Measurements from ENCODE around the gene CCDC40. TPM values are rescaled to one million over a fixed set of nuclear protein-coding genes. Genes with fewer than 3 reads are reported as not detected.
A peak's percentile ranks its signal among the peaks of the same experiment; 100 is the strongest.

The CCDC40 gene
- polyA plus RNA-seq, 1 donor = 5.7 TPM

DNA sequence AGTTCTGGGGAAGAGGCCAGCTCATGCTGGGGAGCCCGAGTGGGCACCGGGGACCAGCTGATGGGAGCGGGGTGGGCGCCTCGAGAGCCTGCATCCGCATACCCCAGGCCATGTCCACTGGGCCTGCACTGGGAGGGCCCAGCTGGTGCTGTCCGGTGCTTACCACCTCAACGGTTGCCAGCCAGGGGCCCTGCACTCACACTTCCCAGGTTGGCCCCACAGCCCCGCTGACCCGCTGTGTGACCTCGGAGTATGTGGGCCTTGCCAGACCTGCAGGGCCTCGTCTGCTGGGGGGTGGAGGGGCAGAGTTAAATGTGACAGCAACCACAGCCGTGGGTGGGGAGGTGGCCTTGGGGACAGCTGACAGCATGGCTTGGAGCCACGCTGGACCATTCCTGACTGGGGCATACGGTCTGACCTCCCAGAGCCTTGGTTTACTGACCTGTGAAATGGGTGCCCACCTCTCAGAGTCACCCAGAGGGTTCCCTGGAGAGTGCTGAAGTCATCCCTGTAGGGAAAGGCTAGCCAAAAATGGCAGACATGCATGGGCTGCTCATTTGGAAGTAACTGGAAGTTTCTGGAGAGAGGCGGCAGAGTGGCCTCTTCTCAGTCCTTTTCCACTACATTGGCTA, 59.5 kb downstream of the CCDC40 start:
- Histone ChIP-seq H3K4me1 (ENCODE audit: control insufficient read depth, insufficient read depth, low read length) (no peaks in the 10 kb centered on the region), H3K36me3 (ENCODE audit: control insufficient read depth, insufficient read depth, low read length) (no peaks in the 10 kb centered on the region), H3K9me3 (ENCODE audit: control insufficient read depth, low read depth, low read length) (no peaks in the 10 kb centered on the region), H3K4me3 (ENCODE audit: low read length) (no peak overlapping the region), H3K27me3 (ENCODE audit: control insufficient read depth, insufficient read depth, low read length) (no peaks in the 10 kb centered on the region), H3K27ac (ENCODE audit: low read length) (no peak overlapping the region)
- DNase-seq = no peak
- no CpG with 5 or more reads among the region's 16 CpGs for WGBS (ENCODE audit: insufficient coverage, low lambda C conversion rate)

DNA sequence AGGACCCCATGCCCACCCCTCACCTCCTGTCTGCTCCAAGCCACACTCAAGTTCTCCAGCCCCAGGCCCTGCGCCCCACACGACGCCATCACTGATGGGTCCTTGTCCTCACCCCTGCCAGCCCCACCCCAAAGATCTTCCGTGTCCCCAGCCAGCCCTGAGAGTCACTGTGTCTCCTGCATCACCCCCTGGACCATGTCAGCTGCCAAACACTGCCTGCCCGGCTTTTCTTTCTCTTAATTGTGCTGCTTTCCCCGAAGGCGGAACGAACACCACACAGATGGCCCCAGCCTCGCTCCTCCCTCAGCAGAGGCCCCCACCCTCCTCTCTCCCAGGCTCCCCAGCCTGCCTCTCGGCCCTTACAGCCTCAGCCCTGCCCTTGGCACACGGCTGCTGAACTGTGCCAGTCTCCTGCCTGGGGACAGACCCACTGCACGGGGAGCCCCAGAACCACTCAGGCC, 60.1 kb downstream of the CCDC40 start:
- no CpG with 5 or more reads among the region's 12 CpGs for WGBS (ENCODE audit: insufficient coverage, low lambda C conversion rate)
- Histone ChIP-seq H3K36me3 (ENCODE audit: control insufficient read depth, insufficient read depth, low read length) (no peaks in the 10 kb centered on the region), H3K4me3 (ENCODE audit: low read length) (no peak overlapping the region), H3K27ac (ENCODE audit: low read length) (no peak overlapping the region), H3K9me3 (ENCODE audit: control insufficient read depth, low read depth, low read length) (no peaks in the 10 kb centered on the region), H3K27me3 (ENCODE audit: control insufficient read depth, insufficient read depth, low read length) (no peaks in the 10 kb centered on the region), H3K4me1 (ENCODE audit: control insufficient read depth, insufficient read depth, low read length) (no peaks in the 10 kb centered on the region)
- no peak for DNase-seq

DNA sequence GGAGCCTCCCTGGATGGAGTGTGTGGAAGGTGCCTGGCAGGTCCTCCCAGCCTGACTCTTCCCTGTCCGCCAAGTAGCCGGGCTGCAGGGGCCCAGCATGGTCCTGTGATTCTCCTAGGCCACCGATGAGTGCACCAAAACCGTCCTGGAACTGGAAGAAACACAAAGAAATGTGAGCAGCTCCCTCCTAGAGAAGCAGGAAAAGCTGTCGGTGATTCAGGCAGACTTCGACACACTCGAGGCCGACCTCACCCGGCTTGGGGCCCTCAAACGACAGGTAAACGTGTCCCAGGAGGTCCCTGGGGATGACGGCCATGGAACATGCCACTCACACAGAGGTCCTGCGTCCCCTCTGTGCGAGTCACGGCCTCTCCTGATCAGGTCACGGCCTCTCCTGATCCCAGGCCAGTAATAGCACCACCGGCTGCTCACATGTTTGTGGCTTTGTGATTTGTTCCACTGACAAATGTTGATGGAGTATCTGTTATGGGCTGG, 60.7 kb downstream of the CCDC40 start:
- no CpG with 5 or more reads among the region's 17 CpGs for WGBS (ENCODE audit: insufficient coverage, low lambda C conversion rate)
- no peaks in the 10 kb centered on the region for H3K36me3 ChIP-seq (ENCODE audit: control insufficient read depth, insufficient read depth, low read length)
- no peak for DNase-seq

DNA sequence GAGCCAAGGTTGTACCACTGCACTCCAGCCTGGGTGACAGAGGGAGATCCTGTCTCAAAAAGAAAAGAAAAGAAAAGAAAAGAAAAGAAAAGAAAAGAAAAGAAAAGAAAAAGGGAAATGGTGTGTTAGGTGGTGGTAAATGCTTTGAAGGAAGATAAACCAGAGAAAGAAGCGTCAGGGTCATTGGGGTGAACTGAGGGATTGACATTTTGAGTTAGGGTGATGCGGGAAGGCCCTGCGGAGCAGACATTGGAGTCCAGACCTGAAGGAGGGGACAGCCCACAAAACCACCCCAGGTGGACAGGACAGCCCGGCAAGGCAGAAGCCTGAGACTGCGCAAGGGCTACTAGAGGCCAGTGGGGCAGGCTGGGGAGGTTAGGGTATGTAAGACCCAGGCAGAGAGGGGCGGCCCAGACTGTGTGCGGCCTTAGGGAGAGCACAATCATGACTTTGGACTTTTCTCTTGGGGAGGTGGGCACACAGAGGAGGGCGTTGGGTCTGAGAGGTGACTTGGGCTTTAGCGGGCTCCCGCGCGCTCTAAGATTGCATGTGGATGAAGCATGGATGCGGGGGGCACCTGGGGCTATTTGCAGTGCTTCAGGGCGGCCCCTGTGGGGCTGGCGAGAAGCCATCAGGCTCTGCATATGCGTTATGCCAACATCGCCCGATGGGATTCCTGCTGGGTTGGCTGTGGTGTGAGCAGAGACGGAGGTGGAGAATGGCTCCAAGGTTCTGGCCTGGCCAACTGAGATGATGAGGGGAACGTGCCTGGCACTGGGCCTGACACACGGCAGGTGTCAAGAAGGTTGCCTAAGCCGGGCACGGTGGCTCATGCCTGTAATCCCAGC, 61.6 kb downstream of the CCDC40 start:
- no peak overlapping the region for H3K4me3 ChIP-seq (ENCODE audit: low read length)
- no peak for DNase-seq
- H3K27ac ChIP-seq (ENCODE audit: low read length) = no peak overlapping the region
- WGBS (ENCODE audit: insufficient coverage, low lambda C conversion rate) = no CpG with 5 or more reads among the region's 23 CpGs
- H3K36me3 ChIP-seq (ENCODE audit: control insufficient read depth, insufficient read depth, low read length) = no peaks in the 10 kb centered on the region
- H3K4me1 ChIP-seq (ENCODE audit: control insufficient read depth, insufficient read depth, low read length) = no peaks in the 10 kb centered on the region
- H3K27me3 ChIP-seq (ENCODE audit: control insufficient read depth, insufficient read depth, low read length) = no peaks in the 10 kb centered on the region
- no peaks in the 10 kb centered on the region for H3K9me3 ChIP-seq (ENCODE audit: control insufficient read depth, low read depth, low read length)

More for the DNA sequence above, 60.7 kb downstream of the CCDC40 start:
- Histone ChIP-seq H3K4me1 (ENCODE audit: control insufficient read depth, insufficient read depth, low read length) (no peaks in the 10 kb centered on the region), H3K4me3 (ENCODE audit: low read length) (no peak overlapping the region), H3K27ac (ENCODE audit: low read length) (no peak overlapping the region), H3K9me3 (ENCODE audit: control insufficient read depth, low read depth, low read length) (no peaks in the 10 kb centered on the region), H3K27me3 (ENCODE audit: control insufficient read depth, insufficient read depth, low read length) (no peaks in the 10 kb centered on the region)

DNA sequence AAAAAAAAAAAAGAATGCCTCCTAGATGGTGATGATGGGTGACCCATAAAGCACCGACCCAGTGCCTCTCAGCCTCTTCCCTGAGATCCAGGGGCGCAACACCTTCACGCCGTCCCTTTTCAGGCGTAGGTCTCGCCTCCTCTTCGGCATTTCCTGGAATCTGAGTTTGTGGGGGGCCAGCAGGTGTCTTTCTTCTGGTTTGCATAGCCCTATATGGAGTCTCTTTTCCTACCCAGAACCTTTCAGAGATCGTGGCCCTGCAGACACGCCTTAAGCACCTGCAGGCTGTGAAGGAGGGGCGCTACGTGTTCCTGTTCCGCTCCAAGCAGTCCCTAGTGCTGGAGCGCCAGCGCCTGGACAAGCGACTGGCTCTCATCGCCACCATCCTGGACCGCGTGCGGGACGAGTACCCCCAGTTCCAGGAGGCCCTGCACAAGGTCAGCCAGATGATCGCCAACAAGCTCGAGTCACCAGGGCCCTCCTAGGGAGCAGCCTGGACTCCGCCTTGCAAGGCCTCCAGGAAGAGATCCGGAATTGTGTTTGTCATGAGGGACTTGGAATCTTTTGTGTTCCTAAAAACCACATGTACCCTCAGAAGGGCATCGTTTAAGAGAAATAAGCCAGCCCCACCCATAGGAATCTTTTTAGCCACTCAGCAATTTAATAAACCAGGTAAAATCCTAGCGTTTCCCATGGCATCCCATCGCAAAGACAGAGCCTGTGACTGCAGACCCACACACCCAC, 63.0 kb downstream of the CCDC40 start:
- Histone ChIP-seq H3K27me3 (ENCODE audit: control insufficient read depth, insufficient read depth, low read length) (no peaks in the 10 kb centered on the region), H3K4me3 (ENCODE audit: low read length) (no peak overlapping the region), H3K27ac (ENCODE audit: low read length) (no peak overlapping the region), H3K4me1 (ENCODE audit: control insufficient read depth, insufficient read depth, low read length) (no peaks in the 10 kb centered on the region), H3K9me3 (ENCODE audit: control insufficient read depth, low read depth, low read length) (no peaks in the 10 kb centered on the region), H3K36me3 (ENCODE audit: control insufficient read depth, insufficient read depth, low read length) (no peaks in the 10 kb centered on the region)
- DNase-seq = no peak
- WGBS (ENCODE audit: insufficient coverage, low lambda C conversion rate) = no CpG with 5 or more reads among the region's 27 CpGs

DNA sequence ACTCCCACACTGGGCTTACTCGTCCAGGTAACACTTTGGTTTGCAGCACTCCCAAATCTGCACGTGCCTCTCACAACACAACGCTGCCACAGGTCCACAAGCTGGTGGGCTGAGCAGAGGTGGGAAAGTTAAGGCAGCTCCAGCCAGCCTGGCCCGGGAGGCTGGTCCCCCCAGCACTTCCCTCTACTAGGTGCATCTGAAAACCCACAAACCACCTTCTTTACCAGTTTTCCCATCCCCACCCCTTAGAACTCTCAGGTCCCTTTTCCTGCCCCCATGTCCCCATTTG, 63.5 kb downstream of the CCDC40 start:
- no peaks in the 10 kb centered on the region for H3K4me1 ChIP-seq (ENCODE audit: control insufficient read depth, insufficient read depth, low read length)
- no peak overlapping the region for H3K4me3 ChIP-seq (ENCODE audit: low read length)
- no peaks in the 10 kb centered on the region for H3K27me3 ChIP-seq (ENCODE audit: control insufficient read depth, insufficient read depth, low read length)
- DNase-seq = no peak
- WGBS (ENCODE audit: insufficient coverage, low lambda C conversion rate) = no CpG with 5 or more reads among the region's 4 CpGs
- no peaks in the 10 kb centered on the region for H3K36me3 ChIP-seq (ENCODE audit: control insufficient read depth, insufficient read depth, low read length)
- H3K9me3 ChIP-seq (ENCODE audit: control insufficient read depth, low read depth, low read length) = no peaks in the 10 kb centered on the region
- H3K27ac ChIP-seq (ENCODE audit: low read length) = no peak overlapping the region

DNA sequence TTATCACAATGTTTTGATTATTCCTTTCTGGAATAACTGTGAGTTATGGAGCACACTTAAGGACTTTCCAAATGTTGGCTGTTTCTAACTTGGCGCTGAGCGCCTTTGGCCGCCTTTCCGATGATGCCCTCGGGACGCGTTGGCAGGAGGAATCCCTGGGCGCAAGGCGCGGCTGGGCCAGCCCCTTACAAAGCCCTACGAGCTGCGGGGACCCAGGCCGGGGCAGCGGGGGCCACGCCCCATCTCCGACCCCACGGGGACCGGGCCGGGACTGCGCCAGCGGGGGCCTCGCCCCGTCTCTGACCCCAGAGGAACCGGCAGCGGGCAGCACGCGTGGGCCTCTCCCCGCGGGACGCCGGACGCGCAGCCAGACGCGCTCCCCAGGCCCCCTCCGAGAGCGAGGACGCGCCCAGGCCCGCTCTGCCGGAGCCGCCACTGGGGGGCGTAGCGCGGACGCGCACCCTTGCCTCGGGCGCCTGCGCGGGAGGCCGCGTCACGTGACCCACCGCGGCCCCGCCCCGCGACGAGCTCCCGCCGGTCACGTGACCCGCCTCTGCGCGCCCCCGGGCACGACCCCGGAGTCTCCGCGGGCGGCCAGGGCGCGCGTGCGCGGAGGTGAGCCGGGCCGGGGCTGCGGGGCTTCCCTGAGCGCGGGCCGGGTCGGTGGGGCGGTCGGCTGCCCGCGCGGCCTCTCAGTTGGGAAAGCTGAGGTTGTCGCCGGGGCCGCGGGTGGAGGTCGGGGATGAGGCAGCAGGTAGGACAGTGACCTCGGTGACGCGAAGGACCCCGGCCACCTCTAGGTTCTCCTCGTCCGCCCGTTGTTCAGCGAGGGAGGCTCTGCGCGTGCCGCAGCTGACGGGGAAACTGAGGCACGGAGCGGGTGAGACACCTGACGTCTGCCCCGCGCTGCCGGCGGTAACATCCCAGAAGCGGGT, 64.8 kb downstream of the CCDC40 start, which contains the start of gene GAA:
TSS of gene GAA (plus strand) at position 571 of the 935 bp plus-strand sequence. CDS start 3,006 bp downstream, outside the sequence.
- Histone ChIP-seq H3K4me1 (ENCODE audit: control insufficient read depth, insufficient read depth, low read length) (peaks cover under 1% of the 10 kb centered on the region), H3K27ac (ENCODE audit: low read length) (peak within 1 kb of the TSS; percentile 16), H3K9me3 (ENCODE audit: control insufficient read depth, low read depth, low read length) (no peaks in the 10 kb centered on the region), H3K4me3 (ENCODE audit: low read length) (peak within 1 kb of the TSS; percentile 94), H3K36me3 (ENCODE audit: control insufficient read depth, insufficient read depth, low read length) (no peaks in the 10 kb centered on the region), H3K27me3 (ENCODE audit: control insufficient read depth, insufficient read depth, low read length) (no peaks in the 10 kb centered on the region)
- no CpG with 5 or more reads among the region's 114 CpGs for whole genome bisulfite sequencing (ENCODE audit: insufficient coverage, low lambda C conversion rate)
- peak; percentile 88 to 89 for DNase-seq

DNA sequence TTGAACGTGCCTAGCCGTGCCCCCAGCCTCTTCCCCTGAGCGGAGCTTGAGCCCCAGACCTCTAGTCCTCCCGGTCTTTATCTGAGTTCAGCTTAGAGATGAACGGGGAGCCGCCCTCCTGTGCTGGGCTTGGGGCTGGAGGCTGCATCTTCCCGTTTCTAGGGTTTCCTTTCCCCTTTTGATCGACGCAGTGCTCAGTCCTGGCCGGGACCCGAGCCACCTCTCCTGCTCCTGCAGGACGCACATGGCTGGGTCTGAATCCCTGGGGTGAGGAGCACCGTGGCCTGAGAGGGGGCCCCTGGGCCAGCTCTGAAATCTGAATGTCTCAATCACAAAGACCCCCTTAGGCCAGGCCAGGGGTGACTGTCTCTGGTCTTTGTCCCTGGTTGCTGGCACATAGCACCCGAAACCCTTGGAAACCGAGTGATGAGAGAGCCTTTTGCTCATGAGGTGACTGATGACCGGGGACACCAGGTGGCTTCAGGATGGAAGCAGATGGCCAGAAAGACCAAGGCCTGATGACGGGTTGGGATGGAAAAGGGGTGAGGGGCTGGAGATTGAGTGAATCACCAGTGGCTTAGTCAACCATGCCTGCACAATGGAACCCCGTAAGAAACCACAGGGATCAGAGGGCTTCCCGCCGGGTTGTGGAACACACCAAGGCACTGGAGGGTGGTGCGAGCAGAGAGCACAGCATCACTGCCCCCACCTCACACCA, 65.7 kb downstream of the CCDC40 start:
- no CpG with 5 or more reads among the region's 21 CpGs for WGBS (ENCODE audit: insufficient coverage, low lambda C conversion rate)
- H3K4me1 ChIP-seq (ENCODE audit: control insufficient read depth, insufficient read depth, low read length) = peaks cover 2% of the 10 kb centered on the region
- H3K36me3 ChIP-seq (ENCODE audit: control insufficient read depth, insufficient read depth, low read length) = no peaks in the 10 kb centered on the region

DNA sequence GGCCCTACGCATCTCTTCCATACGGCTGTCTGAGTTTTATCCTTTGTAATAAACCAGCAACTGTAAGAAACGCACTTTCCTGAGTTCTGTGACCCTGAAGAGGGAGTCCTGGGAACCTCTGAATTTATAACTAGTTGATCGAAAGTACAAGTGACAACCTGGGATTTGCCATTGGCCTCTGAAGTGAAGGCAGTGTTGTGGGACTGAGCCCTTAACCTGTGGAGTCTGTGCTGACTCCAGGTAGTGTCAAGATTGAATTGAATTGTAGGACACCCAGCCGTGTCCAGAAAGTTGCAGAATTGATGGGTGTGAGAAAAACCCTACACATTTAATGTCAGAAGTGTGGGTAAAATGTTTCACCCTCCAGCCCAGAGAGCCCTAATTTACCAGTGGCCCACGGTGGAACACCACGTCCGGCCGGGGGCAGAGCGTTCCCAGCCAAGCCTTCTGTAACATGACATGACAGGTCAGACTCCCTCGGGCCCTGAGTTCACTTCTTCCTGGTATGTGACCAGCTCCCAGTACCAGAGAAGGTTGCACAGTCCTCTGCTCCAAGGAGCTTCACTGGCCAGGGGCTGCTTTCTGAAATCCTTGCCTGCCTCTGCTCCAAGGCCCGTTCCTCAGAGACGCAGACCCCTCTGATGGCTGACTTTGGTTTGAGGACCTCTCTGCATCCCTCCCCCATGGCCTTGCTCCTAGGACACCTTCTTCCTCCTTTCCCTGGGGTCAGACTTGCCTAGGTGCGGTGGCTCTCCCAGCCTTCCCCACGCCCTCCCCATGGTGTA, 66.4 kb downstream of the CCDC40 start:
- H3K36me3 ChIP-seq (ENCODE audit: control insufficient read depth, insufficient read depth, low read length) = no peaks in the 10 kb centered on the region
- no peak overlapping the region for H3K4me3 ChIP-seq (ENCODE audit: low read length)
- WGBS (ENCODE audit: insufficient coverage, low lambda C conversion rate) = 100% methylated on average over 1 of the region's 15 CpGs
- no peaks in the 10 kb centered on the region for H3K27me3 ChIP-seq (ENCODE audit: control insufficient read depth, insufficient read depth, low read length)
- H3K27ac ChIP-seq (ENCODE audit: low read length) = no peak overlapping the region
- H3K4me1 ChIP-seq (ENCODE audit: control insufficient read depth, insufficient read depth, low read length) = peaks cover 2% of the 10 kb centered on the region
- DNase-seq = peak in 1 of 2 donors; percentile 17
- no peaks in the 10 kb centered on the region for H3K9me3 ChIP-seq (ENCODE audit: control insufficient read depth, low read depth, low read length)

More for the DNA sequence above, 65.7 kb downstream of the CCDC40 start:
- peak overlapping the region; percentile 94 for H3K4me3 ChIP-seq (ENCODE audit: low read length)
- no peaks in the 10 kb centered on the region for H3K27me3 ChIP-seq (ENCODE audit: control insufficient read depth, insufficient read depth, low read length)
- peak overlapping the region; percentile 16 for H3K27ac ChIP-seq (ENCODE audit: low read length)
- no peaks in the 10 kb centered on the region for H3K9me3 ChIP-seq (ENCODE audit: control insufficient read depth, low read depth, low read length)
- DNase-seq = peak in 1 of 2 donors; percentile 8

Measured in large intestine (tissue), 3 donors.